ENCODE data around the gene RRAS2.
"Not testable (repeated sequence)": the region's sequence is repeated elsewhere in the genome, so short reads cannot be mapped to it uniquely, and the experiment has no call there.

RRAS2 gene

GRCh38 chr11:14255238-14255534 is 103.8 kb downstream of the RRAS2 start:
- DNase-seq (ENCODE audit: low read depth): no peak

- DNase-seq (ENCODE audit: low read depth): no peak
These were observed 104.3 kb downstream of the RRAS2 start for GRCh38 chr11:14254533-14255237.

GRCh38 chr11:14253840-14254239 is 105.1 kb downstream of the RRAS2 start:
- DNase-seq (ENCODE audit: low read depth): no peak

- DNase-seq (ENCODE audit: low read depth): no peak
These were observed 105.6 kb downstream of the RRAS2 start for GRCh38 chr11:14253421-14253820.

- DNase-seq (ENCODE audit: low read depth): not testable (repeated sequence)
These were observed 106.5 kb downstream of the RRAS2 start for GRCh38 chr11:14252501-14252900.

- no peak for DNase-seq (ENCODE audit: low read depth)
These were observed 107.2 kb downstream of the RRAS2 start for GRCh38 chr11:14251754-14252153.

GRCh38 chr11:14249121-14249963 is 109.6 kb downstream of the RRAS2 start:
- peak; percentile 38 for DNase-seq (ENCODE audit: low read depth)

- no peak for DNase-seq (ENCODE audit: low read depth)
These were observed 110.4 kb downstream of the RRAS2 start for GRCh38 chr11:14248580-14248981.

- no peak for DNase-seq (ENCODE audit: low read depth)
These were observed 113.5 kb downstream of the RRAS2 start for GRCh38 chr11:14245444-14245843.

GRCh38 chr11:14244926-14245325 is 114.1 kb downstream of the RRAS2 start:
- DNase-seq (ENCODE audit: low read depth): no peak

- no peak for DNase-seq (ENCODE audit: low read depth)
These were observed 116.2 kb downstream of the RRAS2 start for GRCh38 chr11:14242733-14243132.

GRCh38 chr11:14242187-14242586 is 116.8 kb downstream of the RRAS2 start:
- no peak for DNase-seq (ENCODE audit: low read depth)

GRCh38 chr11:14240951-14241350 is 118.0 kb downstream of the RRAS2 start:
- no peak for DNase-seq (ENCODE audit: low read depth)

GRCh38 chr11:14240221-14240620 is 118.8 kb downstream of the RRAS2 start:
- DNase-seq (ENCODE audit: low read depth): no peak

GRCh38 chr11:14237444-14237961 is 121.5 kb downstream of the RRAS2 start:
- no peak for DNase-seq (ENCODE audit: low read depth)

GRCh38 chr11:14235701-14236100 is 123.3 kb downstream of the RRAS2 start:
- DNase-seq (ENCODE audit: low read depth): no peak

- DNase-seq (ENCODE audit: low read depth): no peak
These were observed 124.5 kb downstream of the RRAS2 start for GRCh38 chr11:14234446-14234845.

- no peak for DNase-seq (ENCODE audit: low read depth)
These were observed 126.3 kb downstream of the RRAS2 start for GRCh38 chr11:14232652-14233051.

GRCh38 chr11:14230407-14230806 is 128.6 kb downstream of the RRAS2 start:
- DNase-seq (ENCODE audit: low read depth): no peak

GRCh38 chr11:14229472-14229871 is 129.5 kb downstream of the RRAS2 start:
- DNase-seq (ENCODE audit: low read depth): no peak

GRCh38 chr11:14228356-14228755 is 130.6 kb downstream of the RRAS2 start:
- no peak for DNase-seq (ENCODE audit: low read depth)
